Tibial nerve (tissue), 4 donors: ENCODE measurements around the gene NMT2.

Experiments used
- CTCF ChIP-seq, 5 experiments: fragments of 200-600 bp in 3 of 5; fragments of 450-650 bp in 2 of 5; sonication (generic) in 3 of 5; IDR thresholded peaks; one replicate each; pipeline ENCODE4 v1.5.1; 2016 to 2019; ENCODE audit warnings: antibody characterized with exemption in 5 of 5, mild to moderate bottlenecking in 3 of 5, moderate library complexity in 2 of 5
- EP300 ChIP-seq, 2 donors: sonication (generic); formaldehyde crosslinking; IDR thresholded peaks; one replicate each; pipeline ENCODE4 v1.6.1; 2017; ENCODE audit warnings: antibody characterized with exemption in 2 of 2, mild to moderate bottlenecking in 1 of 2
- POLR2A ChIP-seq, 2 donors: fragments of 450-650 bp; IDR thresholded peaks; one replicate each; pipeline ENCODE4 v1.6.1; 2017; ENCODE audit warnings: antibody characterized with exemption in 2 of 2, mild to moderate bottlenecking in 2 of 2, moderate library complexity in 2 of 2

DNA sequence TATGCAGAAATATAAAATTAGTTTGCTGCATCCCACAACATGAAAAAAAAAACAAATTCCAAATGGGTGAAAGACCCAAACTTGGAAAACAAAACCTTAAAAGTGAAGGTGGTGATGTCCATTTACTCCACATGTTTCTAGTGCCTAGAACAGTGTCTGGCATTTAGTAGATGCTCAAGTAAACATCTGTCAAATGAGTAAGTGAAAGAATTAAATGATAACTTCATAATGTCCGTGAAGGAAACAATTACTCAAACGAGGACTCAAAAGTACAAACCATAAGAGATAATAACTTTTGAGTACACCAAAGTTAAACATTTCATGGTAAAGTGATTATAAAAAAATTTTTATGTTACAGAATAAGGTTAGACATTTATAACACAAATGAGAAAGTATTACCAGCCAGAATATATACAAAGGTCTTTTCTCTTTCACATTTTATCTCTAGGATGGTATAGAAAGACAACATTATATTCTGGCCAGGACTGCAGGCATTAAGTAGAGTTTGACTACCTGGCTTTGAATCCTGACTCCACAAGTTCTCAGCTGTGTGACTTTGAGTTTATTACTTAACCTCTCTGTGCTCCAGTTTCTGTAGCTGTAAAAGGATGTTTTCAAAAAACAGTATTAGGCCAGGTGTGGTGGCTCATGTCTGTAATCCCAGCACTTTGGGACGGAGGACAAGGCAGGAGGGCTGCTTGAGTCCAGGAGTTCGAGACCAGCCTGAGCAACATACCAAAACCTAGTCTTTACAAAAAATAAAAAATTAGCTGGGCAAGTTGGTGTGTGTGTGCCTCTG is 20.7 kb downstream of the NMT2 start:
- no peak for TF ChIP-seq CTCF (IDR thresholded peaks at IDR 0.05)
- no peak for TF ChIP-seq POLR2A (IDR thresholded peaks at IDR 0.05)
- TF ChIP-seq EP300 (IDR thresholded peaks at IDR 0.05) = no peak
